Caco-2 (cell line): ENCODE measurements around the gene AMN1. TPM values are rescaled to one million over a fixed set of nuclear protein-coding genes. Genes with fewer than 3 reads are reported as not detected.

Experiments used
- BruUV-seq: library from RNA; stranded (reverse); fragments of 400-500 nt; replicated peaks from 2 replicates; lab custom pipeline; 2021; lab: Mats Ljungman, UMichigan
- CTCF ChIA-PET: fragments of 300-600 bp; sonication (Branson Sonifier 250); formaldehyde crosslinking; loops from one replicate; lab custom pipeline; 2022; ENCODE audit warnings: antibody characterized with exemption; lab: Charles Lee
- POLR2A ChIA-PET: fragments of 300-600 bp; sonication (Branson Sonifier 250); formaldehyde crosslinking; loops from one replicate; lab custom pipeline; 2022; ENCODE audit warnings: antibody characterized with exemption; lab: Charles Lee
- DNase-seq, 2 experiments: peaks; one replicate each; pipeline versions ENCODE4 v3.0.0 to v3.0.0-alpha.2; 2020 to 2022
- H3K27me3 ChIP-seq: replicated peaks from 2 replicates; pipeline ENCODE4 v1.6.0; 2011; ENCODE audit warnings: low read length; ENCODE audit not compliant: control insufficient read depth, insufficient read depth
- H3K36me3 ChIP-seq: 2 replicates; pipeline ENCODE4 v1.5.1; 2011; ENCODE audit warnings: low read length; ENCODE audit not compliant: control insufficient read depth, insufficient read depth
- H3K4me1 ChIP-seq: fragments of 250-450 bp; sonication (Bioruptor Pico); 2 replicates; pipeline ENCODE4 v1.5.1; 2020; ENCODE audit warnings: mild to moderate bottlenecking
- H3K4me3 ChIP-seq: 2 replicates; pipeline ENCODE4 v1.5.1; 2011; ENCODE audit warnings: low read depth, mild to moderate bottlenecking, control low read depth, low read length
- H3K9me3 ChIP-seq: fragments of 250-450 bp; sonication (Bioruptor Pico); 2 replicates; pipeline ENCODE4 v1.5.1; 2020; ENCODE audit warnings: mild to moderate bottlenecking, moderate library complexity
- H3K27ac Mint-ChIP-seq: one replicate; pipeline ENCODE4 v1.8.0; 2022; ENCODE audit warnings: mixed read lengths; ENCODE audit not compliant: unreplicated experiment
- H3K27me3 Mint-ChIP-seq: one replicate; pipeline ENCODE4 v1.8.0; 2022; ENCODE audit warnings: mixed read lengths; ENCODE audit not compliant: insufficient read depth, unreplicated experiment
- H3K36me3 Mint-ChIP-seq: one replicate; pipeline ENCODE4 v1.8.0; 2022; ENCODE audit warnings: mild to moderate bottlenecking, mixed read lengths; ENCODE audit not compliant: insufficient read depth, unreplicated experiment
- H3K4me1 Mint-ChIP-seq: one replicate; pipeline ENCODE4 v1.8.0; 2022; ENCODE audit warnings: low read depth, mixed read lengths; ENCODE audit not compliant: unreplicated experiment
- H3K4me3 Mint-ChIP-seq: one replicate; pipeline ENCODE4 v1.8.0; 2022; ENCODE audit warnings: mild to moderate bottlenecking, moderate library complexity, mixed read lengths; ENCODE audit not compliant: unreplicated experiment
- H3K9me3 Mint-ChIP-seq: one replicate; pipeline ENCODE4 v1.8.0; 2022; ENCODE audit warnings: mixed read lengths; ENCODE audit not compliant: unreplicated experiment
- CTCF ChIP-seq, 2 experiments: fragments of 200-600 bp in 1 of 2; IDR thresholded peaks; 1 replicate in 1 of 2; 2 replicates in 1 of 2; pipeline versions ENCODE4 v1.5.1 to v1.8.0; 2011 to 2022; ENCODE audit warnings: antibody characterized with exemption in 1 of 2, control low read depth in 1 of 2, inconsistent platforms in 1 of 2, low read depth in 1 of 2, low read length in 1 of 2, mild to moderate bottlenecking in 1 of 2, moderate library complexity in 1 of 2; ENCODE audit not compliant: insufficient read depth in 1 of 2, severe bottlenecking in 1 of 2, unreplicated experiment in 1 of 2
- intact Hi-C: fragments of 100-400 bp; cut with micrococcal nuclease; formaldehyde crosslinking; loops from one replicate; pipeline ENCODE4 v1.10.0; 2022; ENCODE audit not compliant: unreplicated experiment
- total RNA-seq: library from RNA; stranded (reverse); gene quantifications from 2 replicates; pipeline ENCODE4 v1.2.3, GENCODE V29; 2022

AMN1 gene
- total RNA-seq, 1 experiment from 2014 or later = 6.2 TPM

- H3K36me3 ChIP-seq = no peaks in the 10 kb centered on the region
- peaks cover 25% of the 10 kb centered on the region for H3K4me1 Mint-ChIP-seq
- ChIA-PET POLR2A (interaction anchor here (0.6 to 0.9 kb wide), 5 partner anchors 41 to 187 kb away, joined by 3 to 6 read pairs (median 3); partner anchors contain the start of gene AMN1), CTCF (no interaction called here)
- no peaks in the 10 kb centered on the region for H3K27me3 ChIP-seq
- peaks cover 29% of the 10 kb centered on the region for H3K4me1 ChIP-seq
- no TSS peak for BruUV-seq
- H3K9me3 Mint-ChIP-seq = peaks cover 20% of the 10 kb centered on the region
- TF ChIP-seq CTCF (IDR thresholded peaks at IDR 0.05; ENCODE audit: insufficient read depth in 1 of 2, low read depth in 1 of 2, low read length in 1 of 2, severe bottlenecking in 1 of 2, unreplicated experiment in 1 of 2) = no peak
- no peak overlapping the region for H3K4me3 ChIP-seq
- intact Hi-C loops = loop anchor here (1.0 to 10.0 kb wide), 11 partner anchors 16 to 502 kb away; partner anchors contain the start of genes AMN1, ETFBKMT and RESF1
- peaks cover 13% of the 10 kb centered on the region for H3K36me3 Mint-ChIP-seq
- H3K27me3 Mint-ChIP-seq = no peaks in the 10 kb centered on the region
- H3K27ac Mint-ChIP-seq = peak overlapping the region; percentile 89
- H3K4me3 Mint-ChIP-seq = peak overlapping the region; percentile 16
- peaks cover 15% of the 10 kb centered on the region for H3K9me3 ChIP-seq
- DNase-seq = peak; percentile 92 to 97
Observed at GRCh38 chr12:31773223-31773750, 44.5 kb upstream of the AMN1 start.

- peaks cover 29% of the 10 kb centered on the region for H3K4me1 ChIP-seq
- Mint-ChIP-seq H3K4me3 (peak overlapping the region; percentile 16), H3K27me3 (no peaks in the 10 kb centered on the region), H3K27ac (peak overlapping the region; percentile 89), H3K9me3 (peaks cover 25% of the 10 kb centered on the region), H3K4me1 (peaks cover 25% of the 10 kb centered on the region), H3K36me3 (peaks cover 13% of the 10 kb centered on the region)
- H3K4me3 ChIP-seq = no peak overlapping the region
- peak; percentile 45 to 61 for DNase-seq
- ChIA-PET POLR2A (interaction anchor here (0.7 to 0.9 kb wide), 4 partner anchors 43 to 187 kb away, joined by 3 to 6 read pairs (median 4); partner anchors contain the start of gene AMN1), CTCF (no interaction called here)
- no peak for TF ChIP-seq CTCF (IDR thresholded peaks at IDR 0.05; ENCODE audit: insufficient read depth in 1 of 2, low read depth in 1 of 2, low read length in 1 of 2, severe bottlenecking in 1 of 2, unreplicated experiment in 1 of 2)
- no peaks in the 10 kb centered on the region for H3K27me3 ChIP-seq
- peaks cover 15% of the 10 kb centered on the region for H3K9me3 ChIP-seq
- no TSS peak for BruUV-seq
- intact Hi-C loops = loop anchor here (1.0 to 10.0 kb wide), 11 partner anchors 16 to 502 kb away; partner anchors contain the start of genes AMN1, ETFBKMT and RESF1
- no peaks in the 10 kb centered on the region for H3K36me3 ChIP-seq
Observed at GRCh38 chr12:31772685-31773222, 43.9 kb upstream of the AMN1 start.

- BruUV-seq = no TSS peak
- H3K9me3 Mint-ChIP-seq = peaks cover 31% of the 10 kb centered on the region
- H3K36me3 Mint-ChIP-seq = peaks cover 13% of the 10 kb centered on the region
- H3K36me3 ChIP-seq = no peaks in the 10 kb centered on the region
- H3K4me1 Mint-ChIP-seq = peaks cover 25% of the 10 kb centered on the region
- no peaks in the 10 kb centered on the region for H3K27me3 ChIP-seq
- ChIA-PET POLR2A (interaction anchor here (0.9 kb wide), 1 partner anchor 188 kb away, joined by 6 read pairs; no protein-coding TSS in a partner anchor), CTCF (no interaction called here)
- peak overlapping the region; percentile 16 for H3K4me3 Mint-ChIP-seq
- H3K4me1 ChIP-seq = peaks cover 29% of the 10 kb centered on the region
- no peak for TF ChIP-seq CTCF (IDR thresholded peaks at IDR 0.05; ENCODE audit: insufficient read depth in 1 of 2, low read depth in 1 of 2, low read length in 1 of 2, severe bottlenecking in 1 of 2, unreplicated experiment in 1 of 2)
- H3K9me3 ChIP-seq = peaks cover 15% of the 10 kb centered on the region
- DNase-seq = no peak
- no peaks in the 10 kb centered on the region for H3K27me3 Mint-ChIP-seq
- intact Hi-C loops = loop anchor here (2.0 to 10.0 kb wide), 5 partner anchors 15 to 503 kb away; no protein-coding TSS in a partner anchor
- H3K4me3 ChIP-seq = no peak overlapping the region
- H3K27ac Mint-ChIP-seq = peak overlapping the region; percentile 89
Observed at GRCh38 chr12:31772186-31772585, 43.4 kb upstream of the AMN1 start.
